ENCODE data around the gene PRDX2. TPM values are rescaled to one million over a fixed set of nuclear protein-coding genes. Genes with fewer than 3 reads are reported as not detected.

PRDX2 gene
- total RNA-seq, 1 donor from 2014 or later = 123 TPM

- DNase-seq = peak; percentile 71
- Histone ChIP-seq H3K27me3 (peaks cover 96% of the 10 kb centered on the region), H3K4me3 (peak within 1 kb of the TSS; percentile 30)
These were observed 36.7 kb upstream of the PRDX2 start, which contains the start of gene MAST1 for GRCh38 chr19:12838182-12838885. MAST1 (plus strand) TSS chr19:12838515; CDS start chr19:12838573, 58 bp downstream.

GRCh38 chr19:12837225-12837624, 35.6 kb upstream of the PRDX2 start:
- Histone ChIP-seq H3K27me3 (peaks cover 96% of the 10 kb centered on the region), H3K27ac (no peak overlapping the region), H3K36me3 (no peaks in the 10 kb centered on the region), H3K9me3 (no peaks in the 10 kb centered on the region), H3K4me3 (no peak overlapping the region), H3K4me1 (peaks cover 17% of the 10 kb centered on the region)
- no peak for TF ChIP-seq CTCF (IDR thresholded peaks at IDR 0.05)
- ATAC-seq (no peak), DNase-seq (no peak)
- intact Hi-C loops (cut with DNase I) = no loop called here

More at GRCh38 chr19:12838182-12838885, 36.7 kb upstream of the PRDX2 start, which contains the start of gene MAST1:
- Histone ChIP-seq H3K4me1 (peaks cover 15% of the 10 kb centered on the region), H3K27ac (no peak within 1 kb of the TSS), H3K9me3 (no peaks in the 10 kb centered on the region), H3K36me3 (no peaks in the 10 kb centered on the region)
- intact Hi-C loops (cut with DNase I) = no loop called here
- peak; percentile 28 for TF ChIP-seq CTCF (IDR thresholded peaks at IDR 0.05)
- peak; percentile 73 for ATAC-seq

GRCh38 chr19:12836529-12836863, 34.9 kb upstream of the PRDX2 start:
- H3K36me3 ChIP-seq = no peaks in the 10 kb centered on the region
- no peak overlapping the region for H3K4me3 ChIP-seq
- no peak for TF ChIP-seq CTCF (IDR thresholded peaks at IDR 0.05)
- no peak for ATAC-seq
- peaks cover 17% of the 10 kb centered on the region for H3K4me1 ChIP-seq
- intact Hi-C loops (cut with DNase I) = no loop called here
- DNase-seq = no peak
- no peaks in the 10 kb centered on the region for H3K9me3 ChIP-seq
- H3K27me3 ChIP-seq = peaks cover 96% of the 10 kb centered on the region
- H3K27ac ChIP-seq = no peak overlapping the region

- intact Hi-C loops (cut with DNase I) = no loop called here
- ATAC-seq (no peak), DNase-seq (no peak)
- peaks cover 13% of the 10 kb centered on the region for H3K4me1 ChIP-seq
- H3K27me3 ChIP-seq = peaks cover 91% of the 10 kb centered on the region
- H3K27ac ChIP-seq = no peak overlapping the region
- TF ChIP-seq CTCF (IDR thresholded peaks at IDR 0.05) = no peak
- H3K36me3 ChIP-seq = no peaks in the 10 kb centered on the region
- H3K9me3 ChIP-seq = no peaks in the 10 kb centered on the region
- no peak overlapping the region for H3K4me3 ChIP-seq
These were observed 33.6 kb upstream of the PRDX2 start for GRCh38 chr19:12834976-12835757.

- Histone ChIP-seq H3K4me3 (peak within 1 kb of the TSS; percentile 40), H3K9me3 (no peaks in the 10 kb centered on the region), H3K36me3 (no peaks in the 10 kb centered on the region), H3K27me3 (peaks cover 91% of the 10 kb centered on the region), H3K27ac (no peak within 1 kb of the TSS), H3K4me1 (peaks cover 13% of the 10 kb centered on the region)
- DNase-seq = no peak
- no peak for ATAC-seq
- intact Hi-C loops (cut with DNase I) = no loop called here
- TF ChIP-seq CTCF (IDR thresholded peaks at IDR 0.05) = no peak
These were observed 33.0 kb upstream of the PRDX2 start, which contains the start of gene RTBDN for GRCh38 chr19:12834566-12834943. RTBDN (minus strand) TSS chr19:12834579; CDS start chr19:12829979, 4,600 bp downstream.
